SK-N-SH (cell line): ENCODE measurements around the gene ATE1.

Experiments
- CTCF ChIP-seq: fragments of 200-600 bp; sonication (generic); IDR thresholded peaks from 2 replicates; pipeline ENCODE4 v1.6.1; 2017; ENCODE audit warnings: antibody characterized with exemption, mild to moderate bottlenecking, moderate library complexity
- EP300 ChIP-seq, 2 experiments: IDR thresholded peaks; 2 replicates each; pipeline versions ENCODE4 v1.4.0 to v1.6.1; 2012; ENCODE audit warnings: borderline replicate concordance in 1 of 2, low read depth in 1 of 2, low read length in 1 of 2
- FOSL2 ChIP-seq: IDR thresholded peaks from 2 replicates; pipeline ENCODE4 v1.4.0; 2012; ENCODE audit warnings: low read depth, mild to moderate bottlenecking, moderate library complexity, borderline replicate concordance
- MXI1 ChIP-seq: IDR thresholded peaks from 2 replicates; pipeline ENCODE4 v1.6.1; 2012; ENCODE audit warnings: mild to moderate bottlenecking, low read depth, low read length, improper control_type of control experiment
- POLR2AphosphoS5 ChIP-seq: IDR thresholded peaks from 2 replicates; pipeline ENCODE4 v1.6.1; 2012; ENCODE audit warnings: low read depth, low read length
- RAD21 ChIP-seq: IDR thresholded peaks from 2 replicates; pipeline ENCODE4 v1.6.1; 2012; ENCODE audit warnings: mild to moderate bottlenecking, low read length
- REST ChIP-seq: IDR thresholded peaks from 2 replicates; pipeline ENCODE4 v1.6.1; 2012; ENCODE audit warnings: mild to moderate bottlenecking, low read depth, low read length, moderate library complexity
- RFX5 ChIP-seq: IDR thresholded peaks from 2 replicates; pipeline ENCODE4 v1.6.1; 2012; ENCODE audit warnings: mild to moderate bottlenecking, improper control_type of control experiment, low read length
- TAF1 ChIP-seq: IDR thresholded peaks from 2 replicates; pipeline ENCODE4 v1.6.1; 2012; ENCODE audit warnings: low read depth, mild to moderate bottlenecking, low read length, moderate library complexity, borderline replicate concordance
- USF2 ChIP-seq: fragments of 150-350 bp; IDR thresholded peaks from 2 replicates; pipeline ENCODE4 v1.6.1; 2017; ENCODE audit warnings: antibody characterized with exemption, low read length, low read depth, borderline replicate concordance

- TF ChIP-seq CTCF (peak; percentile 82), MXI1 (no peak), FOSL2 (no peak), RAD21 (peak; percentile 54), RFX5 (no peak), USF2 (no peak), POLR2AphosphoS5 (no peak), REST (no peak), TAF1 (no peak), EP300 (IDR thresholded peaks at IDR 0.05; ENCODE audit: borderline replicate concordance in 1 of 2, low read depth in 1 of 2, low read length in 1 of 2) (no peak)
Observed at GRCh38 chr10:121823993-121824463, 103.8 kb downstream of the ATE1 start.
